NCI-H2196 (cell line): ENCODE measurements around the gene CPNE1.
A peak's percentile ranks its signal among the peaks of the same experiment; 100 is the strongest.
"Not testable (repeated sequence)": the region's sequence is repeated elsewhere in the genome, so short reads cannot be mapped to it uniquely, and the experiment has no call there.

Experiments used
- DNase-seq: peaks from one replicate; lab custom pipeline; 2025; ENCODE audit not compliant: unreplicated experiment; lab: John Stamatoyannopoulos, UW

Gene CPNE1

DNA sequence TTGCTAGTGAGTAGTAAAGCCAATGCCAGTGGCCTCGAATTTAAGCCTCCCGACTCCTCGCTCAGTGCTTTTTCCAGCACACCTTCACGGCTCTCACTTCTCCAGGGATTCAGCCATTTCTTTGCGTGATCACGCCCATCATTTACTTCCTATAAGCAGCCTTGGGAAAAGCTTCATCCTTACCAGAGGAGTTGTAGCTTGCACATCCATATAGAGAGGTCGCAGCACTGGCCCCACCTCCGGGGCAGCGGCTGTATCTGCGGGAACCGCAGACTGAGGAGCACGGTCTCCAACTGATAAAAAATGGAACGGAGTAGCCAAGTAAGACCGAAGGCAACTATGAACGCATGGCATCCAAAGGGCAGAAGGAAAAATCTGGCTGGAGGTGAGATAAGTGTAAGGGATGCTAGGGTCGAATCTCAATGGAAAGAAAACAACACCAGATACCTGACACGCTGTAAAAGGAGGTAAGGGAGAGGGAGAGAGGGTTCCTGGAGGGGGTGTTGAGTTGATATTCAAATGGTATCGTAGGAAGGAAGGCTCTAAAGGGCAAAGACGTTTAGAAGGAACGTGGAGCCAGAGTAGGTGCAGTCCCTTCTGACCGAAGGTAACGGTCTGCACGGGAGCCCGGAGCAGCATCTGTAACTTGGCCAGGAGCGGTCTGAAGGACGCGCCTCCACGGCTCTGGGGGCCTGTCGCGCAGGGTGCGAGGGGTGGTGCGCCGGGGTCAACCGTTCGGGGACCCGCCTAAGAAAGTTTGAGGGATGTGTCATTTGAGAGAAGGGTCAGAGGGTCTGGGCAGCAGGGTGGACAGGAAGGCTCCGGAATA is 33.8 kb upstream of the CPNE1 start:
- DNase-seq: no peak

DNA sequence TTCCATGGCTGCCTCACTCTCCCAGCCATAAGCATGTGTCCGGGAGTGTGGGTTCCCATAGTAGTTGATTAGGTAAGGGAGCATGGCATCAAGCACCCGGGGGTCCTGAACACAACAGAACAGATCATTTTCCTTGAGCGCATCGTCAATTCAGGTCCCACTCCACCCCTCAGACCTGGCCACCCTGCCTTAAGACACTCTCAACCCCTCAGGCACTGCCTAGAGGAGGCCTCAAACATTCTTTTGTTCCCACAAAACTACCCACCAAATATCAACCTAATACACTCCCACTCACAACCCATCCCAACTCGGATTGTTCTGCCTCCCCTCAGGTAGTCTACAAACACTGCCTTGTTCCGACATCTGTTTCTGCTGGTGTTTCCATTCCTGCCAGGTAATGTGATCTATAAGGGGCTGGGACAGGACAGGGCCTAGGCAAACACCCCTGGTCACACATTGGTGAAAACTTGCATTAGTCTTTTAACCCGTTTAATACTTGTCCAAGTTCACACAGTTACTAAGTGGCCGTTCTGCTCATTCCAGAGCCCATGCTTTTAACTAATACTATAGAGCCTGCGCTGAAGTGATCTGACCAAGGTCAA is 33.1 kb upstream of the CPNE1 start:
- DNase-seq: no peak

DNA sequence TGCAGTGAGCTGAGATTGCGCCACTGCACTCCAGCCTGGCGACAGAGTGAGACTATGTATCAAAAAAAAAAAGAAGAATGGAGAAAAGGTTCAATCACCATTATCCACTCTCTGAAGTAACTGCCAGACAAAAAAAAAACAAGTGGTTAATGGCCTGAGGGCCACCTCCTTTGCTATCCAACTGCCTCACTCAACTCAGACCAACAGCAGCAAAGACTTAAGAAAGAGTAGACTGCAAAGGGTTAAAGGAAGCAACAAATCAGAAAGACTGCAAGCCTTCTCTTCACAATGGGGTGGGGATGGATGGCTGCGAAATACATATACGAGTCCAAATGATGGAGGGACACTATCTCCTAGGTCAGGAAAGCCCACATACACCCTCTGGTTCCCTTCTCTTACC is 31.3 kb upstream of the CPNE1 start:
- DNase-seq: no peak

DNA sequence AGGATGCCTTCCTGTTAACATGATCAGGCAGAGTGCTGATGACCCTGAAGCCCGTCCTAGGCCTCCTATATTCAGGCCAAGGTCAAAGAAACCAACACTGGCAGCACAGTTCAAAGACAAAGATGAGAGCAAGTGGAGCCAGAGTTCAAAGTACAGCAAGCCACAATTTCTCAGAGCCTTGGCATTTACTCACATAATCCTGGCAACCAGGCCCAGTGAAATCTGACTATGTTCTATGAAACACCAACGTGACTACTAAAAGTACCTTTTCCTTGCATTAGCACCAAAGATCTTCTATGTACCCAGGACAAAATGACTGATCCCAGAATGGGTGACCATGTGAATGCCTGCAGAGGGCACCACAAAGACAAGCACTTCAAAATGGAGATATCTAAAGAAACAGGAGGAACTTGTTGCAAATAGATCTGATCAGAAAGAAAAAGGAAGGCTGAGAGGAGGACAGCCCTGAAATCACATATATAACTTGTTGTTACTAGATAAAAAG is 30.6 kb upstream of the CPNE1 start:
- DNase-seq: no peak

DNA sequence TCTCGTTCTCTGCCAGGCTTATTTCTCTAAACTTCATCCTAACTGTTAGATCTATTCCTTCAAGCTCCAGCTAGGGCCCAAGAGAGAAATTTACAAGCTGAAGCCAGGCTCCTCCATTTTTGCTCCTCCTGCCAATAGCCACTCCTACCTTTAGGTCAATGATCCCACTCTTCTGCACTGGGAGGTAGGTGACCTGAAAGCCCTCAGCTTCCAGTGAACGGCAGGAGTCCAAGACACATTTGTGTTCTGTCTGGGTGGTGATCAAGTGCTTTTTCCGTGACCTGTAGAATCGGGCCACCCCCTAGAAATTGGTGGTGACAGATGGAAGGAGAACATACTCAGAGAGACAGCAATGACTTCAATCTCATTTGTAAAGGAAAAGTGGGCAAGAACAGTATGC is 25.6 kb upstream of the CPNE1 start:
- no peak for DNase-seq

DNA sequence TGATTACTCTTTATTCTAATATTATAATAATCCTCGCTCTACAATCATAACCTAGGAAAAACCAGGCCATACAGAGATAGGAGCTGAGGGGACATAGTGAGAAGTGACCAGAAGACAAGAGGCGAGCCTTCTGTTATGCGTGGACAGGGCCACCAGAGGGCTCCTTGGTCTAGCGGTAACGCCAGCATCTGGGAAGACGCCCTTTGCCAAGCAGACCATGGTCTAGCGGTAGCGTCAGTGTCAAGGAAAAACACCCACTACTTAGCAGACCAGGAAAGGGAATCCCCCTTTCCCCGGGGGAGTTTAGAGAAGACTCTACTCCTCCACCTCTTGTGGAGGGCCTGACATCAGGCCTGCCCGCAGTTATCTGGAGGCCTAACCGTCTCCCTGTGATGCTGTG is 22.2 kb upstream of the CPNE1 start:
- not testable (repeated sequence) for DNase-seq

DNA sequence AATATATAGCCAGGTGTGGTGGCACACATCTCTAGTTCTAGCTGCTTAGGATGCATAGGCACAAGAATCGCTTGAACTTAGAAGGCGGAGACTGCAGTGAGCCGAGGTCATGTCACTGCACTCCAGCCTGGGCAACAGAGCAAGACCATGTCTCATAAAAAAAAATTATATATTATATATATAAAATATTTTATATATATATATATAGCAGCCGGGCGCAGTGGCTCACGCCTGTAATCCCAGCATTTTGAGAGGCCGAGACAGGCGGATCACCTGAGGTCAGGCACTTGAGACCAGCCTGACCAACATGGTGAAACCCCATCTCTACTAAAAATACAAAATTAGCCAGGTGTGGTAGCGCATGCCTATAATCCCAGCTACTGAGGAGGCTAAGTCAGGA is 20.7 kb upstream of the CPNE1 start:
- not testable (repeated sequence) for DNase-seq

DNA sequence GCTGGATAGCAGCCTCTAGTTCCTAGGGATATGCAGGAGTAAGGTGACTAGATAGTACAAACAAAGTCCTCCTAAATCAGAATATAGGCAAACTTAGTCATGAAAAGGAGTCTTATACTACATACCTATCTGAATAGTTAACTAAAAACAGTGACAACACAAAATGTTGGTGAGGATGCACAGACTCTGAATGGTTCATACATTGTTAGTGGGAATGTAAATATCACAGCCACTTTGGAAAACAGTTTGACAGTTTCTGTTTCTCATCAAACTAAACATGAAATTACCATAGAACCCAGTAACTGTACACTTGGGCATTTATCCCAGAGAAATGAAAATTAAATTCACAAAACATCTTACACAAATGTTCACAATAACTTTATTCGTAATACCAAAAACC is 17.3 kb upstream of the CPNE1 start:
- no peak for DNase-seq

DNA sequence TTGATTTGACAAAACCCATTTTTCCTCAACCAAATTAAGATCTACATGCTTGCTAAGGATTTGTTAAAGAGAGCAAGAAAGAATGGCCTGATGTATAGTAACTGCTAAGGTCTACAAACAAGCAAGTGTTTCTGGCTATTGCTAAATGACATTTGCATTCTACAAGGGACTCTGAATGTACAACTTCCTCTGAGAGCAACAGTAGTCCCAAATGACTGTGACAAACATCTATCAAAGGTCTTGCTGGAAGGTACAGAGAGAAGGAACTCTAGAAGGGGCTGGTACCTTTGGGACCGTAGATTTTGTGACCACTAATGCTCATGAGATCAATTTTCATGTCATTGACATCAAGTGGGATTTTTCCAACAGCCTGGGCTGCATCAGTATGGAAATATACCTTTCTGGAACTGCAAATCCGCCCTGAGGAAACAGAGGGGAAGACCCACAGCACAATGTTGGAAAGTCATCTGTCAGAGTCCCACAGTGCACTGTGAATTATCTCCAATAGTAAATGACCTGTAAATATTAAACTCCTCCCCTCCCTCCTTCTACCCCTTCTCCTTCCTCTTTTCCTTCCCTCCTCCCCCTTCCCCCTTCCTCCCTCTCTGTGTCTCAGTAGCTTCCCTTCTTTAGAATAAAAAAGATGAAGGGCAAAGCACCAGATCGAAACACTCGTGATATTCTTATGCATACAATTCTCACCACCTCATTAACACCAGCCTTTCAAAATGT is 15.9 kb upstream of the CPNE1 start:
- DNase-seq: no peak

DNA sequence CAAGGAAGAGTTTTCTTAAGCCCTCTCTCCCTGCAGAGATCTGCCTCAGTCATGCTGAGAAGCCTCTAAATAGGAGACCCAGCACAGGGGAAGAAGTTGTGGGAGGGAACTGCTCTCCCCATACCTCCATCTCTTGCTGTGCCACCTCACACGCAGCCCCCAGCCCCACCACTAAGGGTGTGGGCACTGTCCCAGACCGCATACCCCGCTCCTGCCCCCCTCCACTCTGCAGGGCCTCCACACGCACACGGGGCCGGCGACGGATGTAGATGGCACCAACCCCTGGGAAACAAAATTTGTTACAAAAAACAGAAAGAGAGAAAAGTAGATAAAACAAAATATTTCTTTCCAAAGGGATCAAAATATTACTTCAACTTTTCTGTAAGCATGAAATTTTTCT is 10.2 kb upstream of the CPNE1 start:
- DNase-seq: no peak

DNA sequence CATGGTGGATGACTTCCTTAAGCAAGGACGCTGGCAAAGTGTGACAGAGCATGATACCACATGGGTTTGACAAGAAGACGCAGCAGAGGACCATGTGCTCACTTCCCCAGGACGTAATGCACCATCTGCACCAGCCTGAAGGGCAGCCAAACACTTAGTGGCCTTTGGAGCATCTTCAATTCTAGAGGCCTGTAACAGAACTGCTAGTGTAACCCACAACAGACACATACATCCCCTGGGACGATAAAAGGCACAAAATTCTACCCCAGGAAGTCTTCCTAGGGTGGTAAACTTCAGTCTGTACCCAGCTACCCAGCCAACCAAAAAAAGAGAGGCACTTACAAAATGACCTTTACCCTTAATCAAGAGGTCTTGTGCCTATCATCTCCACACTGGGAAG is 9.2 kb upstream of the CPNE1 start:
- no peak for DNase-seq

DNA sequence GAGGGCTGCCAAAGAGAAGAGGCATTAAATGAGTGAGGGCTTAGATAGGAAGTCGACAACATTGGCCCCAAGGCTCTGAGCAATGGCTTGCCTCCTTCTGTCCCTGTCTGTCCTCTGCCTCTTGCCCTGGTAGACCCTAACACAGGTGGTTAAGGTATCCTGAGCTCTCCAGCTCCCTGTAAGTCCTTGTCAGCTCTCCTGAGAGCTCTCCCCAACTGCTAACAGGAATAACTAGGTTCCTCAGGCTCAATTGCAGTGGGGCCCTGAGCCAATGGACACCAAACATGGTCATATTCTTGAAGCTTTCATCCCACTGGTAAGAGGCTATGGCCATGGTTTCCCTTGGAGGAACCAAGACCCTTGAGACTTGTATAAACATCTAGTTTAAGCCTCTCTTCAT is 5.0 kb upstream of the CPNE1 start:
- DNase-seq: no peak

DNA sequence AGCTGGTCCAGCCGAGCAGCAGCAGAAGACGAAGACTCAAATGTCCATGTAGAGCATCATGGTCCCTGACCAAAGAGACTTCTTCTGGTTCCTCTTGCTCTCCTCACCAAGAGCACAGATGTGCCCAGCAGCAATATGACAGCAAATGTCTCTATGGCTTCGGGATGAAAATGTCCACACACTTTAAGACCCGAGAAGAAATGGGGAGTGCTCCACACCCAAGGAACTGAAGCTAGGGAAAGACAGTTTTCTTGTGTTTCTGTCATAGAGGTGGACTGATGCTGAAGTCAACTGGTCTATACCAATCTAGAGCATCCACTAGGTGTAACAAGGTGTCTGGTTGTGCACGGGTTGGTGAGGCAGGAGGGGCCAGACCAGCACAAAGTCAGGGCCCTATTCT is 4.5 kb upstream of the CPNE1 start:
- DNase-seq: no peak

DNA sequence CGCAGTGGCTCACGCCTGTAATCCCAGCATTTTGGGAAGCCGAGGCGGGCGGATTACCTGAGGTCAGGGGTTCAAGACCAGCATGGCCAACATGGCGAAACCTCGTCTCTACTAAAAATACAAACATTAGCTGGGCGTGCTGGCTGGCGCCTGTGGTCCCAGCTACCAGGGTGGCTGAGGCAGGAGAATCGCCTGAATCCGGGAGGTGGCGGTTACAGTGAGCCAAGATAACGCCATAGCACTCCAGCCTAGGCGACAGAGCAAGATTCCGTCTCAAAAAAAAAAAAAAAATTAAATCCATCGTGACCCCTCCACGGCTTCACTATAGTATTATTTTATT is 1.2 kb upstream of the CPNE1 start:
- DNase-seq: no peak

DNA sequence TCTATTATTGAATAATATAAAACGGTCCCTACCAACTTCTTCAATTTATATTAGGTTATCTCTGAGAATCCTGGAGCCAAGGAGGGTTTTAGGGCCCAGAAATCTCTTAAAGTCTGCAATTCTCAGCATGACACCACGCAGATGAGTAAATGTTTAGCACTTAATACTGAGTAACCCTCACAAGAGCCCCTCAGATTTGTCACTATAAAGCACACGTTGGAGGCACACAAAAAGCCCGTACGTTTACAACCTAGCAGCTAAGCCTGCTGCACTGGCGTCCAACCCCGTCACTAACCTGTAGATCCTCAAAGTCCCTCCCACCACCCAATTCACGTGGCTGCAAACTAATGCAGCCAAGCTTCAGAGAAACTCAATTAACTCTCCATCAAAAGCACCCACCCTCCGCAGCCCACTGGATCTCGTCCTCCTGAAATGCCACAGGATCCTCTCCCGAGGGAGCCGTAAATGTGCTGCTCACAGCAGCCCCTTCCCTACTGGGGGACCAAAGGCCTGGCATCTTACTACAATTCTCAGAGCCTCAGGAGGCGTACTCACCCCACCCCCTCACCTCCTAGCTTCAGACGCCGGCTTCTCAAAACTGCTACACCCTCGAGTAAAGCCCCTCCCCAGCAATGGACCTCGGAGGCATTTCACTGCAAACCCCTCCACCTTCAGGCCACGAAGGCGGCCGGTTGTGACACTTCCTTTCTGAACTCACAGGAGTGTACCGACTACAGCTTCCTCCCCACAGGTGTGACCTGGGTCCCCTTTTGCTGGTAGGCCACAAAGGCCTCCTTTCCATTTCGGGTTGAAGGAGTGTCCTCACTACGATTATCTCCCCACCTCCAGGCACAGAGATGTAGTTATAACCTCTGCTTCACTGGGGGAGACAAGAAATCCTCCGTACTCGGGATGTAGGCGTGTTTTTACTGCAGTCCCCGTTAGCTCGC is 909 bp downstream of the CPNE1 start:
- DNase-seq: peak; percentile 32

DNA sequence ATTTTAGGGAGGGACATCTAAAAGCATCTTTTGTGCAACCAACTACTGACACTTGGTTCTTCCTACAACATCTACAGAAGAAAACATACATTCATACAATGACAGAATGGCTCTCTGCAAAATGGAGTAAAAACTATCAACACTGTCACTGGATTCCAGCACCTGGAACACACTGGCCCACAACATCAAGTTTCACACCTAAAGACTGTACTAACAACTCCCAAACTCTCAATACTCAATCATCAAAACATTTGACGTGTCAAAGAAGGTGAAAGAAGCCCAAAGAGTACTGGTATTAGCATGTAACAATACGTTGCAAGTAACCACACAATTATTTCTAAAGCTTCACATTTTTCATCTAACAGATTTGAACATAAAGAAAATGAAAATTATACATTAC is 2.1 kb downstream of the CPNE1 start:
- DNase-seq: no peak

DNA sequence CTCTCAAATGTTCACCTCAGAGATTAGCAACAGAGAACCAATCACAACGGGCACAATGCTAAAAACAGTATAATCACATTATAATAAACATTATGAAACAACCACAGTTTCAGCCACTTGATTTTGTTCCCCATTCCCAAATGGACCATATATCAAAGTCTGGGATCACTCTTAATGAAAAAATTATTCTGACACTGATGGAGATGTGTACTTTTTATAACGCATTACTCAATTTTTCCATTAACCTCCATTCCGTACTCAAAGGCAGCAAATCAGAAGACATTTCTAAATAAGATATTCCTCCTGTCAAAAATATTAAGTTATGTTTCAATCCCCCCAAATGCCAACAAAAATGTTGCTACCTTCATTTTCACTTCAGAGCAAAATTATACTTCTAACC is 2.8 kb downstream of the CPNE1 start:
- no peak for DNase-seq

DNA sequence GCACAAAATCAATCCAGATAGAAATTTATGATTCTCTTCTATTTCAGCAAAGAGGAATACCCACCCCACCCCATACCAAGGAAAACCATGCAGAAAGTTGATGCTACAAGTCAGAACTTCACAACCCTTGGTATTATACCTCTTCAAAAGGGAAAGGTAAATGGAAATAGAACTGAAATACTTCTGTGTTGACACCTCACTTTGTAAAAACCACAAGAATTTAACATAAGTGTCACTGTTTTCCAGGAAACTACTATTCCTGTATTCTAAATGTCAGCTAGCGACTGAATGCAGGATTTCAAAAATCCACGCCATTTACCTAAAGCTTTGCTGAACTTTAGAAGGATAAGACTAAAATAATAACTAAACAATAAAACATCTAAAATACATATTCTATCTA is 3.6 kb downstream of the CPNE1 start:
- DNase-seq: no peak

DNA sequence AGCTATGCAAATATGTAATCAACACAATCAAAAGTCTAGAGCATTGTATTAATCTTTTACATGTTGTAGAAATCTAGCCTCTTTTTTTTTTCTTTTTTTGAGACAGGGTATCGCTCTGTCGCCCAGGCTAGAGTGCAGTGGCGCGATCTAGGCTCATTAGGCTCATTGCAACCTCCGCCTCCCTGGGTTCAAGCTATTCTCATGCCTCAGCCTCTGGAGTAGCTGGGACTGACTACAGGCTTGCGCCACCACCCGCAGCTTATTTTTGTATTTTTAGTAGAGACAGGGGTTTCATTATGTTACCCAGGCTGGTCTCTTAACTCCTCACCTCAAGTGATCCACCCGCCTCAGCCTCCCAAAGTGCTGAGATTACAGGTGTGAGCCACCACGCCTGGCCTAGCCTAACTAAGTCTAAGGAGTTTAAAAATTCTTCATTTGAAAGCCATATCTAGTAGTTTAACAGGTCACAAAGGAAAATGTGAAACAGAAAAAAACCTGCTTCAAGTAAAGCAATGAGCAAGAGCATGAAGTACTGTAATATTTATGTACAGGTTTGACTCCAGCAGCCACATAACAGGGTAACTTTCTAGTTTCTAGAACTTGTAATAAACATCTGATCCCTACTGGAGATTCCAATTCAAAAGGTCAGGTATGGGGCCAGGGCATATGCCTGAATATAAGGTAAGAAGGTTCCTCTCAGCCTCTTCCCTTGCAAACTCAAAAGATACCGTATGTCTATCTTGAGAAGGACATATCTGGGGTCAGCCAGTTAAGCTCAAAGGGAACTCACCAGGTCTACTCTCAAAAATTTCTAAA is 4.4 kb downstream of the CPNE1 start:
- no peak for DNase-seq

DNA sequence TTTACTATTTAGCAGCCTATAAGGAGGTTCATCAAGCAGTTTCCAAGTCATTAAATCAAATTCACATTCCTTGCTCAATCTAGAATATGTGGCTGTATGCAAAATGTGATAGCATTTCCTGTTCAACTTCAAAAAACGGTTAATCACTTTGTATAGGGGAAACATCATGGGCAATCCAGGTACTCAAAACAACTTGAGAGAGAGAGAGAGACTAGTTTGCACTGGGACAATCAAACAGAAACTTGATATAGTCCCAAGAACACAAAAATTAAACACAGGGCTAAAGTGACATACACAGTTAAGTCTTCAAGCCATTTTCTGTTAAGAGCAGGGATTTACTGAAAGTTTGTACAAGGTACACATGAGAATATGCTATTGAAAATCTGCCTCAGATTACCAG is 7.4 kb downstream of the CPNE1 start:
- no peak for DNase-seq
